ENCODE measurements around the gene ERFL.

ERFL gene

GRCh38 chr19:41859213-41859617 is 69.0 kb downstream of the ERFL start:
- DNase-seq (ENCODE audit: low spot score), result no peak

Measured in SW480 (cell line).